Chondrocyte (in vitro differentiated cells): ENCODE results near the gene ADARB2. TPM values are rescaled to one million over a fixed set of nuclear protein-coding genes. Genes with fewer than 3 reads are reported as not detected.

ENCODE experiments used
- DNase-seq: peaks from one replicate; pipeline ENCODE4 v3.0.0; 2021; ENCODE audit warnings: mixed read lengths, low spot score
- H3K27ac Mint-ChIP-seq: one replicate; pipeline ENCODE4 v1.8.0; 2021; ENCODE audit warnings: mild to moderate bottlenecking, moderate library complexity, mixed read lengths; ENCODE audit not compliant: unreplicated experiment
- H3K27me3 Mint-ChIP-seq: 2 replicates; pipeline ENCODE4 v1.8.0; 2021; ENCODE audit warnings: low read depth, mixed read lengths
- H3K36me3 Mint-ChIP-seq: 2 replicates; pipeline ENCODE4 v1.8.0; 2021; ENCODE audit warnings: low read depth, mixed read lengths
- H3K4me1 Mint-ChIP-seq: 2 replicates; pipeline ENCODE4 v1.8.0; 2021; ENCODE audit warnings: low read depth, mild to moderate bottlenecking, mixed read lengths
- H3K4me3 Mint-ChIP-seq: one replicate; pipeline ENCODE4 v1.8.0; 2021; ENCODE audit warnings: mild to moderate bottlenecking, moderate library complexity, mixed read lengths; ENCODE audit not compliant: unreplicated experiment
- H3K9me3 Mint-ChIP-seq: 2 replicates; pipeline ENCODE4 v1.8.0; 2021; ENCODE audit warnings: low read depth, mixed read lengths
- CTCF ChIP-seq: fragments of 200-600 bp; sonication (generic); IDR thresholded peaks from 2 replicates; pipeline ENCODE4 v1.5.0; 2021; ENCODE audit warnings: antibody characterized with exemption, mild to moderate bottlenecking, moderate library complexity
- total RNA-seq: library from RNA; stranded (reverse); gene quantifications from 3 replicates; pipeline ENCODE4 v1.2.1, GENCODE V29; 2021

ADARB2 gene
- total RNA-seq, 1 donor from 2014 or later: 3.3 TPM

GRCh38 chr10:1215862-1216573, 521.3 kb downstream of the ADARB2 start:
- Mint-ChIP-seq H3K36me3 (no peaks in the 10 kb centered on the region), H3K4me1 (peaks cover 5% of the 10 kb centered on the region), H3K27me3 (peaks cover 5% of the 10 kb centered on the region), H3K4me3 (no peak overlapping the region), H3K27ac (no peak overlapping the region), H3K9me3 (no peaks in the 10 kb centered on the region)
- no peak for DNase-seq
- no peak for TF ChIP-seq CTCF

- Mint-ChIP-seq H3K36me3 (no peaks in the 10 kb centered on the region), H3K27ac (no peak overlapping the region), H3K4me1 (peaks cover 5% of the 10 kb centered on the region), H3K4me3 (no peak overlapping the region), H3K9me3 (no peaks in the 10 kb centered on the region), H3K27me3 (peaks cover 5% of the 10 kb centered on the region)
- no peak for DNase-seq
- TF ChIP-seq CTCF: no peak
Observed at GRCh38 chr10:1214882-1215540, 522.3 kb downstream of the ADARB2 start.

GRCh38 chr10:1214071-1214675, 523.2 kb downstream of the ADARB2 start:
- Mint-ChIP-seq H3K9me3 (no peaks in the 10 kb centered on the region), H3K27me3 (peaks cover 5% of the 10 kb centered on the region), H3K36me3 (no peaks in the 10 kb centered on the region), H3K27ac (no peak overlapping the region), H3K4me3 (no peak overlapping the region), H3K4me1 (peaks cover 5% of the 10 kb centered on the region)
- no peak for TF ChIP-seq CTCF
- DNase-seq: no peak

- H3K4me1 Mint-ChIP-seq: peaks cover 5% of the 10 kb centered on the region
- no peak for TF ChIP-seq CTCF
- H3K27me3 Mint-ChIP-seq: peaks cover 5% of the 10 kb centered on the region
- H3K4me3 Mint-ChIP-seq: no peak overlapping the region
- no peaks in the 10 kb centered on the region for H3K36me3 Mint-ChIP-seq
- no peak for DNase-seq
- no peak overlapping the region for H3K27ac Mint-ChIP-seq
- no peaks in the 10 kb centered on the region for H3K9me3 Mint-ChIP-seq
Observed at GRCh38 chr10:1213252-1214070, 523.9 kb downstream of the ADARB2 start.

GRCh38 chr10:1212571-1213141, 524.7 kb downstream of the ADARB2 start:
- H3K27ac Mint-ChIP-seq: no peak overlapping the region
- peaks cover 5% of the 10 kb centered on the region for H3K27me3 Mint-ChIP-seq
- TF ChIP-seq CTCF: no peak
- H3K36me3 Mint-ChIP-seq: no peaks in the 10 kb centered on the region
- H3K4me3 Mint-ChIP-seq: no peak overlapping the region
- DNase-seq: no peak
- H3K4me1 Mint-ChIP-seq: peaks cover 5% of the 10 kb centered on the region
- H3K9me3 Mint-ChIP-seq: no peaks in the 10 kb centered on the region
